HEK293 (cell line): ENCODE data around the gene CAPSL.

Experiments used
- CTCF ChIA-PET: fragments of 350-600 bp; formaldehyde crosslinking; extraction: SDS; loops from one replicate; lab custom pipeline; 2021; ENCODE audit warnings: antibody characterized with exemption; lab: Yijun Ruan, JAX
- POLR2A ChIA-PET: fragments of 300-600 bp; formaldehyde crosslinking; extraction: SDS; loops from one replicate; lab custom pipeline; 2020; ENCODE audit warnings: antibody characterized with exemption, inconsistent platforms; lab: Yijun Ruan, JAX
- H3K27ac ChIP-seq: fragments of 200-500 bp; sonication (Bioruptor generic); 2 replicates; pipeline ENCODE4 v1.5.1; 2014; ENCODE audit warnings: low read depth, low read length, control low read depth, inconsistent platforms; ENCODE audit errors: extremely low read depth
- H3K36me3 ChIP-seq, 2 experiments: fragments of 200-500 bp in 1 of 2; sonication (Bioruptor generic) in 1 of 2; 1 replicate in 1 of 2; 2 replicates in 1 of 2; pipeline ENCODE4 v1.5.1; 2014 to 2017; ENCODE audit warnings: inconsistent platforms in 2 of 2, low read length in 2 of 2; ENCODE audit not compliant: control insufficient read depth in 2 of 2, insufficient read depth in 1 of 2
- H3K4me1 ChIP-seq: fragments of 200-500 bp; sonication (Bioruptor generic); 2 replicates; pipeline ENCODE4 v1.5.1; 2014; ENCODE audit warnings: mild to moderate bottlenecking, low read length, inconsistent platforms; ENCODE audit not compliant: control insufficient read depth, insufficient read depth
- H3K4me3 ChIP-seq: 2 replicates; pipeline ENCODE4 v1.5.1; 2011; ENCODE audit warnings: low read depth, mild to moderate bottlenecking, control low read depth, low read length, moderate library complexity
- H3K9me3 ChIP-seq: fragments of 200-500 bp; sonication (Bioruptor generic); 2 replicates; pipeline ENCODE4 v1.5.1; 2014; ENCODE audit warnings: low read depth, low read length, inconsistent platforms; ENCODE audit not compliant: control insufficient read depth, insufficient read depth
- GLIS2 ChIP-seq: fragments of 450-650 bp; formaldehyde crosslinking; IDR thresholded peaks from 2 replicates; pipeline ENCODE4 v1.5.1; 2016; ENCODE audit warnings: missing biosample characterization, missing genetic modification characterization
- IKZF3 ChIP-seq: fragments of 450-650 bp; IDR thresholded peaks from 2 replicates; pipeline ENCODE4 v1.5.0; 2018; ENCODE audit warnings: missing biosample characterization, mild to moderate bottlenecking, missing genetic modification characterization, moderate library complexity
- KLF7 ChIP-seq: fragments of 450-650 bp; formaldehyde crosslinking; IDR thresholded peaks from 2 replicates; pipeline ENCODE4 v1.5.1; 2016; ENCODE audit warnings: missing biosample characterization, missing genetic modification characterization, borderline replicate concordance
- MZF1 ChIP-seq: fragments of 450-650 bp; formaldehyde crosslinking; IDR thresholded peaks from 2 replicates; pipeline ENCODE4 v1.5.1; 2017; ENCODE audit warnings: missing biosample characterization, missing genetic modification characterization, borderline replicate concordance
- SP3 ChIP-seq: fragments of 450-650 bp; formaldehyde crosslinking; IDR thresholded peaks from 2 replicates; pipeline ENCODE4 v1.5.1; 2016; ENCODE audit warnings: missing biosample characterization, missing genetic modification characterization
- TCF7L2 ChIP-seq: IDR thresholded peaks from 2 replicates; pipeline ENCODE4 v1.6.1; 2011; ENCODE audit warnings: low read depth, mild to moderate bottlenecking, inconsistent platforms, low read length, moderate library complexity, borderline replicate concordance
- ZBTB1 ChIP-seq: fragments of 450-650 bp; formaldehyde crosslinking; IDR thresholded peaks from 2 replicates; pipeline ENCODE4 v1.5.1; 2016; ENCODE audit warnings: missing biosample characterization, missing genetic modification characterization
- ZFP41 ChIP-seq: fragments of 450-650 bp; formaldehyde crosslinking; IDR thresholded peaks from 2 replicates; pipeline ENCODE4 v1.5.1; 2016; ENCODE audit warnings: missing biosample characterization, missing genetic modification characterization, borderline replicate concordance
- ZNF211 ChIP-seq: fragments of 450-650 bp; formaldehyde crosslinking; IDR thresholded peaks from 2 replicates; pipeline ENCODE4 v1.5.1; 2016; ENCODE audit warnings: low read depth, missing biosample characterization, missing genetic modification characterization
- ZNF223 ChIP-seq: fragments of 450-650 bp; formaldehyde crosslinking; IDR thresholded peaks from 2 replicates; pipeline ENCODE4 v1.5.1; 2016; ENCODE audit warnings: missing biosample characterization, missing genetic modification characterization
- ZNF423 ChIP-seq: fragments of 450-650 bp; formaldehyde crosslinking; IDR thresholded peaks from 2 replicates; pipeline ENCODE4 v1.5.1; 2016; ENCODE audit warnings: missing biosample characterization, missing genetic modification characterization
- ZNF529 ChIP-seq: fragments of 450-650 bp; formaldehyde crosslinking; IDR thresholded peaks from 2 replicates; pipeline ENCODE4 v1.5.1; 2017; ENCODE audit warnings: missing genetic modification characterization, missing biosample characterization; ENCODE audit not compliant: insufficient replicate concordance
- ZNF555 ChIP-seq: fragments of 450-650 bp; formaldehyde crosslinking; conservative IDR thresholded peaks from 2 replicates; pipeline ENCODE4 v1.5.1; 2017; ENCODE audit warnings: missing biosample characterization, mild to moderate bottlenecking, missing genetic modification characterization, inconsistent platforms
- ZNF585B ChIP-seq: fragments of 450-650 bp; formaldehyde crosslinking; IDR thresholded peaks from 2 replicates; pipeline ENCODE4 v1.5.1; 2016; ENCODE audit warnings: missing biosample characterization, missing genetic modification characterization
- ZNF621 ChIP-seq: fragments of 450-650 bp; formaldehyde crosslinking; IDR thresholded peaks from 2 replicates; pipeline ENCODE4 v1.5.1; 2017; ENCODE audit warnings: missing biosample characterization, missing genetic modification characterization
- ZNF707 ChIP-seq: fragments of 450-650 bp; formaldehyde crosslinking; IDR thresholded peaks from 2 replicates; pipeline ENCODE4 v1.5.1; 2016; ENCODE audit warnings: missing biosample characterization, missing genetic modification characterization
- ZNF830 ChIP-seq: fragments of 450-650 bp; IDR thresholded peaks from 2 replicates; pipeline ENCODE4 v1.5.0; 2018; ENCODE audit warnings: missing biosample characterization, missing genetic modification characterization, low read depth, mild to moderate bottlenecking, moderate library complexity
- TF ChIP-seq, protein P1 (sequence below): fragments of 450-650 bp; formaldehyde crosslinking; IDR thresholded peaks from 2 replicates; pipeline ENCODE4 v1.5.1; 2017; ENCODE audit warnings: missing biosample characterization, missing genetic modification characterization
- TF ChIP-seq, protein P2 (sequence below): IDR thresholded peaks from 2 replicates; pipeline ENCODE4 v1.6.1; 2011; ENCODE audit warnings: mild to moderate bottlenecking, low read depth, low read length, borderline replicate concordance
- TF ChIP-seq, protein P3 (sequence below): fragments of 450-650 bp; formaldehyde crosslinking; IDR thresholded peaks from 2 replicates; pipeline ENCODE4 v1.5.1; 2016; ENCODE audit warnings: missing biosample characterization, missing genetic modification characterization

The CAPSL gene

DNA sequence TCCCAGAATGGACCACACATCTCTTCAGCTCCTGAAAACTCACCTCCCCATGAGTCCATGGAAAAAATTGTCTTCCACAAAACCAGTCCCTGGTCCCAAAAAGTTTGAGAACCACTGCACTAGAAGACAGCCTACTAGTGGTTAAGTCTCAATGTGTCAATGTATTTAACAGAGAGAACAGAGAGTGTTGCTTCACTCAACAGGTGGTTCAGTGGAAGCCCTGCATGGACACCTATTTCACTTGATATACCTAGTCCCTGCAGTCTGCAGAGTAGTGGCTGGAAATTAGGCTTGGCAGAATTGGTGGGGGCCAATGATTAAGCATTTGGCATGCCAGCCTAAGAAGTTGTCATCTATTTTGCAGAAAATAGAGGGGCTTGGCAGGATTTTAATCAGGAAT is 58.8 kb downstream of the CAPSL start (continued):
- TF ChIP-seq, protein P1, sequence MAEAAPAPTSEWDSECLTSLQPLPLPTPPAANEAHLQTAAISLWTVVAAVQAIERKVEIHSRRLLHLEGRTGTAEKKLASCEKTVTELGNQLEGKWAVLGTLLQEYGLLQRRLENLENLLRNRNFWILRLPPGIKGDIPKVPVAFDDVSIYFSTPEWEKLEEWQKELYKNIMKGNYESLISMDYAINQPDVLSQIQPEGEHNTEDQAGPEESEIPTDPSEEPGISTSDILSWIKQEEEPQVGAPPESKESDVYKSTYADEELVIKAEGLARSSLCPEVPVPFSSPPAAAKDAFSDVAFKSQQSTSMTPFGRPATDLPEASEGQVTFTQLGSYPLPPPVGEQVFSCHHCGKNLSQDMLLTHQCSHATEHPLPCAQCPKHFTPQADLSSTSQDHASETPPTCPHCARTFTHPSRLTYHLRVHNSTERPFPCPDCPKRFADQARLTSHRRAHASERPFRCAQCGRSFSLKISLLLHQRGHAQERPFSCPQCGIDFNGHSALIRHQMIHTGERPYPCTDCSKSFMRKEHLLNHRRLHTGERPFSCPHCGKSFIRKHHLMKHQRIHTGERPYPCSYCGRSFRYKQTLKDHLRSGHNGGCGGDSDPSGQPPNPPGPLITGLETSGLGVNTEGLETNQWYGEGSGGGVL (tag by site-specific recombination): no peak

DNA sequence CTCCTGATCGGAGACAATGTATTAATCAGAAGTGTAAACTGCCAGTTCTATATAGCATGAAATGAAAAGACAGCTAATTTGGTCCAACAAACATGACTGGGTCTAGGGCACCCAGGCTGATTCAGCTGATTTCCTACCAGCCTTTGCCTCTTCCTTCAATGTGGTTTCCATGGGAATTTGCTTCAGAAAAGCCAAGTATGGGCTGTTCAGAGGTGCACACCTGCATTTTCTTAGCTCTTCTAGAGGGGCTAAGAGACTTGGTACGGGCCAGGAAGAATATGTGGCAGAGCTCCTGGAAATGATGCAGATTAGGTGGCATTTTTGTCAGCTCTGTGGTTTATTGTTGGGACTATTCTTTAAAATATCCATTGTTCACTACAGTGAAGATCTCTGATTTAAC is 59.3 kb downstream of the CAPSL start:
- ChIA-PET CTCF (interaction anchor here (0.9 kb wide), 1 partner anchor 47 kb away, joined by 7 read pairs; no protein-coding TSS in a partner anchor), POLR2A (no interaction called here)
- Histone ChIP-seq H3K36me3 (no peaks in the 10 kb centered on the region), H3K4me1 (no peaks in the 10 kb centered on the region), H3K4me3 (no peak overlapping the region), H3K27ac (no peak overlapping the region), H3K9me3 (no peaks in the 10 kb centered on the region)
- TF ChIP-seq, protein P2, sequence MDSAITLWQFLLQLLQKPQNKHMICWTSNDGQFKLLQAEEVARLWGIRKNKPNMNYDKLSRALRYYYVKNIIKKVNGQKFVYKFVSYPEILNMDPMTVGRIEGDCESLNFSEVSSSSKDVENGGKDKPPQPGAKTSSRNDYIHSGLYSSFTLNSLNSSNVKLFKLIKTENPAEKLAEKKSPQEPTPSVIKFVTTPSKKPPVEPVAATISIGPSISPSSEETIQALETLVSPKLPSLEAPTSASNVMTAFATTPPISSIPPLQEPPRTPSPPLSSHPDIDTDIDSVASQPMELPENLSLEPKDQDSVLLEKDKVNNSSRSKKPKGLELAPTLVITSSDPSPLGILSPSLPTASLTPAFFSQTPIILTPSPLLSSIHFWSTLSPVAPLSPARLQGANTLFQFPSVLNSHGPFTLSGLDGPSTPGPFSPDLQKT: no peak
- TF ChIP-seq ZNF707 (tag by site-specific recombination) (no peak), ZNF211 (tag by site-specific recombination) (no peak), ZBTB1 (tag by site-specific recombination) (no peak)

DNA sequence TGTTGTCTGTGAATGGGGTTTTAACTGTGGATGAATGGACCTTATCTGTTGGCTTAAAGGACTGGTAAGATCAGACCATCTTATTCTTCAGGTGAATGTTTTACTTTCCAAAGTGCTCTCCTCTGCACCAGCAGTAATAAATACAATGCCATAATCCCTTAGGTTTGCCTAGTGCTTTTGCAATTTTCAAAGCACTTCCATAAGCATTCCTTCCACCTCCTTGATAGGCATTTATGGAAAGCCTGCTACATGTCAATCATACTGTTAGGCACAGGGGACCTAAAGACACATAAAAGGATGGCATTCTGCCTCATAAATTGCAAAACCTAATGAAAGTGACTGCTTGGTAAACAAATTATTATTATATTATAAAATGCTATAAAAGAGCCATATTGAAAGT is 60.3 kb downstream of the CAPSL start:
- Histone ChIP-seq H3K9me3 (no peaks in the 10 kb centered on the region), H3K4me1 (no peaks in the 10 kb centered on the region), H3K4me3 (no peak overlapping the region), H3K27ac (no peak overlapping the region), H3K36me3 (no peaks in the 10 kb centered on the region)
- ChIA-PET CTCF (interaction anchor here (0.6 kb wide), 1 partner anchor 49 kb away, joined by 3 read pairs; no protein-coding TSS in a partner anchor), POLR2A (no interaction called here)
- TF ChIP-seq MZF1 (tag by site-specific recombination) (no peak), ZNF223 (tag by site-specific recombination) (no peak), SP3 (tag by site-specific recombination) (no peak), ZNF585B (tag by site-specific recombination) (no peak), ZFP41 (tag by site-specific recombination) (no peak), TCF7L2 (no peak), ZNF621 (tag by site-specific recombination) (no peak), ZNF423 (tag by site-specific recombination) (no peak), ZNF830 (tag by site-specific recombination) (no peak), KLF7 (tag by site-specific recombination) (no peak), ZNF555 (tag by site-specific recombination) (no peak), IKZF3 (tag by site-specific recombination) (no peak), ZNF529 (tag by site-specific recombination) (no peak), GLIS2 (tag by site-specific recombination) (no peak)
- TF ChIP-seq, protein P3, sequence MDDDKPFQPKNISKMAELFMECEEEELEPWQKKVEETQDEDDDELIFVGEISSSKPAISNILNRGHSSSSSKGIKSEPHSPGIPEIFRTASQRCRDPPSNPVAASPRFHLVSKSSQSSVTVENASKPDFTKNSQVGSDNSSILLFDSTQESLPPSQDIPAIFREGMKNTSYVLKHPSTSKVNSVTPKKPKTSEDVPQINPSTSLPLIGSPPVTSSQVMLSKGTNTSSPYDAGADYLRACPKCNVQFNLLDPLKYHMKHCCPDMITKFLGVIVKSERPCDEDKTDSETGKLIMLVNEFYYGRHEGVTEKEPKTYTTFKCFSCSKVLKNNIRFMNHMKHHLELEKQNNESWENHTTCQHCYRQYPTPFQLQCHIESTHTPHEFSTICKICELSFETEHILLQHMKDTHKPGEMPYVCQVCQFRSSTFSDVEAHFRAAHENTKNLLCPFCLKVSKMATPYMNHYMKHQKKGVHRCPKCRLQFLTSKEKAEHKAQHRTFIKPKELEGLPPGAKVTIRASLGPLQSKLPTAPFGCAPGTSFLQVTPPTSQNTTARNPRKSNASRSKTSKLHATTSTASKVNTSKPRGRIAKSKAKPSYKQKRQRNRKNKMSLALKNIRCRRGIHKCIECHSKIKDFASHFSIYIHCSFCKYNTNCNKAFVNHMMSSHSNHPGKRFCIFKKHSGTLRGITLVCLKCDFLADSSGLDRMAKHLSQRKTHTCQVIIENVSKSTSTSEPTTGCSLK (tag by site-specific recombination): no peak
